Activated CD8-positive, alpha-beta memory T cell treated with anti-CD3 and anti-CD28 coated beads, Interleukin-2, amount 50 U/mL, for 1 hour (primary cell): ENCODE results near the gene B4GALT1.
A peak's percentile ranks its signal among the peaks of the same experiment; 100 is the strongest.

Experiments
- DNase-seq: peaks from one replicate; pipeline ENCODE4 v3.0.0-alpha.2; 2020; ENCODE audit errors: extremely low read depth

B4GALT1 gene, protein sequence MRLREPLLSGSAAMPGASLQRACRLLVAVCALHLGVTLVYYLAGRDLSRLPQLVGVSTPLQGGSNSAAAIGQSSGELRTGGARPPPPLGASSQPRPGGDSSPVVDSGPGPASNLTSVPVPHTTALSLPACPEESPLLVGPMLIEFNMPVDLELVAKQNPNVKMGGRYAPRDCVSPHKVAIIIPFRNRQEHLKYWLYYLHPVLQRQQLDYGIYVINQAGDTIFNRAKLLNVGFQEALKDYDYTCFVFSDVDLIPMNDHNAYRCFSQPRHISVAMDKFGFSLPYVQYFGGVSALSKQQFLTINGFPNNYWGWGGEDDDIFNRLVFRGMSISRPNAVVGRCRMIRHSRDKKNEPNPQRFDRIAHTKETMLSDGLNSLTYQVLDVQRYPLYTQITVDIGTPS

DNA sequence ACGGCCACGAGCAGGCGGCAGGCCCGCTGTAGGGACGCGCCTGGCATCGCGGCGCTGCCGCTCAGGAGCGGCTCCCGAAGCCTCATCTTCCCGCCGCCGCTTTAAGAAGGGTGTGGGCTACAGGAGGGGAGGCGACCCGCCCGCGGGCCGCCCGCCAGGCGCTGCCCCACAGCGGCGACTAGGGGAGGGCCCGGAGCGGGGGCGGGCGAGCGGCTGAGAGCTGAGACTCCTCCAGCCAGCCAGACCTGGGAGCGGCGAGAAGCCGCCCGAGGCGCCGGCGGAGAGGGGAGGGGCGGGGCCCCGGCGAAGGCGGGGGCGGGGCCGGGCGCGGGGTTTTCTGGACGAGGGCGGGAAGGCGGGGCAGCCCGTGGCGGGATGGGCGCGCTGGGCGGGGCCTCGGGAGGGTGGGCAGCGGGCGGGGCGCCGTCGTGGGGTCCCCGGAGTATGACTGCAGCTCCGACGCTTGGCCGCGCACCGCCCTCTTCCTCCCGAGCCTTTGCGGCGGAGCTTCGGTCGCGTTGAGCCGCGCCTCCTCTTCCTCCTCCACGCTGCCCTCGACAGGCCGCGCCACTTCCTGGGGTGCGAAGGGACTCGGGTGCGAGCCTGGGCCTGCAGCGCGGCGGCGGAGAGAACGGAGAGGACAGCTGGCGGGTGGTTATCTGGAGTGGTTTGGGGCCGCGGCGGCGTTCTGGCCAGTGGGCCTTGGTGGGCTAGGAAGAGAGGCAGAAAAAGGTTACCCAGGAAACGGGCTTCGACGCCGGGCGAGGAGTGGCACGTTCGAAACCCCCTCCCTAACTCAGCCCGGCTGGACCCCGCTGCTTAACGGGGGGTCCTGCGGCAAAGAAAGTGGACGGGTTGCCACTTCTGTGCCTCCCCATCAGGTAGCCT is at the start of gene B4GALT1:
B4GALT1 (minus strand) TSS at position 253 of the 888 bp plus-strand sequence; CDS start at position 86, 167 bp downstream.
- DNase-seq, result peak; percentile 85

DNA sequence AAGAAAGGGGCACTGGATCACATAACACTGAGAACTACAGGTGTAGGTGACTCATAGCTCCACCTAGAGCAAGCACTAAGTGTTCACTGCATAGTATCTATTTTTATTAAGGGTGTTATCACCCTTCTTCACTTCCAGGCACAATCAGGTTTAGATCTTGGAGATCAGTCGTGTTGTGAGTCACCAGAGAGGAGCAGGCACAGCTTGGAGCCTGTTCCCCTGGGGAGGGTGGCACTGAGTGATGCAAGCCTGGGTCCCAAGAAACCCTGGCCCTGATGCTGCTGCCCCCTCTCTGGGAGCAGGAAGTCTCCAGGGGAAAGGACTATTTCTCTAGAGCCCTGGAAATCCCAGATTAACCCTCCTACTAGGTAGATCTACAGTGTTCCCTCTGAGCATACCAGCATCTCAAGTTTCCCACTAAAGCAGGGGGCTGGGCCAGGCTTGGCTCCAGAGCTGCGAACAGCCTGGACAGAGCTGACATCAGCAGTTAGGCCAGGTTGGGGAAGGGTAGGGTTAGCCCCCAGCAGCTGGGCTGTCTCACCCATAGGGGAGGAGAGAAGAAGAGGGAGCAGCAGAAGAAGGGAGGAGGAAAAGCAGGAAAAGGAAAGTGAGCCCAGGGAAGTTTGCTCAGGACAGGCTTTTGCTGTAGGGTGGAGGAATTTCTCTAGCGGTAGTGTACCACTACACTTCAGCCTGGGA is 44.7 kb upstream of the B4GALT1 start:
- no peak for DNase-seq

DNA sequence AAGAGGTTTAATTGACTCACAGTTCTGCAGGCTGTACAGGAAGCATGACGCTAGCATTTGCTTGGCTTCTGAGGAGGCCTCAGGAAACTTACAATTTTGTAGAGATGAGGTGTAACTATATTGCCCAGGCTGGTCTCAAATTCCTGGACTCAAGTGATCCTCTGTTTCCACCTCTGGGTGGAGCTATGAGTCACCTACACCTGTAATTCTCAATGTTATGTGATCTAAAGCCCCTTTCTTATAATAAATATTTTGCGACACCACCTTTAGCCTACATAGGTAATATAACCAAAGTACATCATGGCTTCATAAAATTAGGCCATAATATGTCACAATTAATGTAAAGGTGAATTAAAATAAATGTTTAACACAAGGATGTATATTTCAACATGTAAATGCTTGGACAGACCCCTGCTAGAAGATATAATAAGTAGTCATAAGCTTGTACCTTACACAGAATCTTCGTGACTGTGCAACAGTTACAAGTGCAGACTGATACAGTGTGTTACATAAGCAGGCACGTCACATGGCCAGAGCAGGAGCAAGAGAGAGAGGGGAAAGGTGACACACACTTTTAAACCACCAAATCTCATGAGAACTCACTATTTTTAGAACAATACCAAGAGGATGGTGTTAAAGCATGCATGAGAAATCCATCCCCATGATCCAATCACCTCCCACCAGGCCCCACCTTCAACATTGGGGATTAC is 43.0 kb upstream of the B4GALT1 start:
- DNase-seq, result no peak

DNA sequence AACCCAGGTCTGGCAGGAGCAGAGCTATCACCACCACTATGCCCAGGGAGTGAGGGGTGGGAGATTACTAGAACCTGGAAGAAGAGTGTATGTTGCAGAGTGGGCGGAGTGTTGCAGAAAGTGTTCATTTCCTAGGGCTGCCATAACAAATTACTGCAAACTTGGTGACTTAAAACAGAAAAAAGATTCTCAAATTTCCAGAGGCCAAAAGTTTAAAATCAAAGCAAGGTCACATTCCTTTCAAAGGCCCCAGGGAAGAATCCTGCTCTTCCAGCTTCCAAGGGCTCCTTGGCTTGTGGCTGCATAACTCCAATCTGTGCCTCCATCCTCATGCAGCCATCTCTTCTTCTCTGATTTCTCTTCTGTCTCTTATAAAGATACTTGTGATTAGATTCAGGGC is 42.3 kb upstream of the B4GALT1 start:
- DNase-seq, result no peak

DNA sequence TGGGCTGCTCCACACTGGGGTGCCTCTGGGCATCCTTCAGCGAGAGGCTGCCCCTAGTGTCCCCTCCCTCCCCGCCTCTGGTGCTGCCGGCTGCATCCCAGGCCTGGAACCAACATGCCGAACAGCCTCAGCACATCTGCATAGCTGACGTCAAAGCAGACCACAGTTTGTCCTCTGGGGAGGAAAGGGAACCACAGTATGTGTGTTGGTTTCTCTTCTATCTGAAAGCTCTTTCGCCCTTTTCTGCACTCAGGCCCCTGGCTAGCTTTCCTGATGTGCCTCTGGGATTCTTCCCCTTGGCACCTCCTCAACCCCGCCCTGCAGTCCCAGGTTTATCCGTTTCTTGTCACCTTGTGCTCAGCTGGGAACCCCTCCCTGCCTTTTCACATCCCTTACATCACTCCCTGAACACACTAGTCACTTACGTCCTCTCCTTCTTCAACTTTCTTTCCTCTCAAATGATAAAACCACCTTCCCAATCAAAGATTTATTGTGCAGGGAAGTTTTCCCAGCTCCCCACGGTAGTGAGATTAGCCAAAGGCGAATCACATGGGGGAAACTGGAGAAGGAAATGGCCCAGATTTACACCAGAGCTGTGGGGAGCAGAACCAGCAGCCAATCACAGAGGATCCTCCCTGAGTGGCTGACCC is 35.5 kb upstream of the B4GALT1 start:
- no peak for DNase-seq

DNA sequence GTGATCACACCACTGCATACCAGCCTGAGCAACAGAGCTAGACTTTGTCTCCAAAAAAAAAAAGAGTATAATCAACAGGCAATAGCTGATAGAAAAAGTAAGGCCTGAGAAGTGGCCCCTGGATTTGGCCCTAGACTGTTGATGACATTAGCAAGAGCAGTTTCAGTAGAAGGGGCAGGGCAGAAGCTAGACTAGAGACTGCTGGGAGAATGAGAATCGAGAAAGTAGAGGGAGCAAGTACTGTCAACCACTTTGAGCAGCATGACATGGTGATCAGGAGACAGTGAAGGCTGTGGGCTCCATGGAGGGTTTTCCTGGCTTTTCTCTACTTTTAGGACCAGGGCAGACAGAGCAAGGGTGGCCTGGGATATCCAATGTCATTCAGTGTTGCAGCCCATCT is 34.9 kb upstream of the B4GALT1 start:
- no peak for DNase-seq

DNA sequence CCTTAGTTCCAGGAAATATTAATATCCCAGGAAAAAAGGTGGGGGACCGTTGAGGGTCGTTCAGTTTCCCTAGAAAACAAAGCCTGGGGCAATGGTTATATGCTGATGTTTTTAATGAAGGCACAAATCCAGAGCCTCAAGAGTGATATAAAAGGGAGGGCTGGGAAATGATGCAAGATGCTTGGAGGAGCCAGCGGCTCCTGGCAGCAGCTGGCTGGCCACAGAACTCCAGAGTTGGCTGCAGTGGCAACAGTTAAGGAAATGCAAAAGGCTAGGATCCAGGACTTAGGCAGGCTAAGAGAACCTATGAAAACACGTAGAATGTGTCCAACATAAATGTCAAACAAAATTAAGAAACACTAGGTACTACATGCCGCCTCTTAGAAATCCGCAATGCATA is 31.0 kb upstream of the B4GALT1 start:
- no peak for DNase-seq

DNA sequence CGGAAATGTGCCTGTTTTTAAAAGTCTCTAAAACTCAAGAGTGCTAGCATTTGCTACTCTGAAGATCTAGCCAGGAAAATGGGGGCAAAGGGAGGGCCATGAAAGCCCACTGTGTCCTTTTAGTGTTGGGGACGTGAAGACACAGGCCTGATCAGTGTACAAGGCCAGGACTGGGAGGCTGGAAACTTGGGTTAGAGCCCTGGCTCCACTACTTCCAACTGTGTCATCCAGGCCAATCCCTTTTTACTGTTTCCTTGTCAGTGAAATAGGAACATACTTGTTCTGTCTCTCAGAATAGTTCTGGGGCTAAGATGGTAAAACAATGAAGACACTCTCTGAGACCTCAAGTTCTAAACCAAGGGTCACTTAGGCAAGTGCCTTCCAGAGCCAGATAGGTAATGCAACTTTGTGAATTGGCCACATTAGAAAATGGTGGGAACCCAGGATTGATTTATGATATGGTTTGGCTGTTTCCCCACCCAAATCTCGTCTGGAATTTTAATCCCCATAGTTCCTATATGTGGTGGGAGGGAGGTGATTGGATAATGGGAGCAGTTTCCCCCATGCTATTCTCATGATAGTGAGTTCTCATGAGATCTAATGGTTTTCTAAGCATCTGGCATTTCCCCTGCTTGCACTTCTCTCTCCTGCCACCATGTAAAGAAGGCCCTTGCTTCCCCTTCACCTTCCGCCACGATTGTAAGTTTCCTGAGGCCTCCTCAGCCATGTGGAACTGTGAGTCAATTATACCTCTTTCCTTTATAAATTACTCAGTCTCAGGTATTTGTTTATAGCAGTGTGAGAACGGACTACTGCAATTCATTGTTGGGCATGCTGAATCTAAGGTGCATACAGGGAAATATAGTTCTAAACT is 30.4 kb upstream of the B4GALT1 start:
- no peak for DNase-seq

DNA sequence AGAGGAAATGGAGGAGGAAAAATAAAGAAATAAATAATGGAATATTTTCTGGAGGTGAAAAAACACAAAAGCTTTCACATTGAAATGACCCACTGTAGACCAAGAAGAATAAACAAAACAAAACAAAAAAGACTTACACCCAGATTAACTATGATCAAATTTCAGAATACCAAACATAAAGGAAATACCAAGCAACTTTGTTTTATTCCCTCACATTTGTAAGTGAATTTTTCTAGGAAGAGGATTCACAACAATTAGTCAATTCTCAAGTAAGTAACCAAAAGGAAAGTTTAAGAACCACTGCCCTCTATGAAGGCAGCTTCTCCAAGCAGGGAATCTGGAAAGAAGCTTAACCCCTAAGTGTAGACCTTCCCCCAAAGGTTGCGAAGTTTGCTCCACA is 29.6 kb upstream of the B4GALT1 start:
- no peak for DNase-seq

DNA sequence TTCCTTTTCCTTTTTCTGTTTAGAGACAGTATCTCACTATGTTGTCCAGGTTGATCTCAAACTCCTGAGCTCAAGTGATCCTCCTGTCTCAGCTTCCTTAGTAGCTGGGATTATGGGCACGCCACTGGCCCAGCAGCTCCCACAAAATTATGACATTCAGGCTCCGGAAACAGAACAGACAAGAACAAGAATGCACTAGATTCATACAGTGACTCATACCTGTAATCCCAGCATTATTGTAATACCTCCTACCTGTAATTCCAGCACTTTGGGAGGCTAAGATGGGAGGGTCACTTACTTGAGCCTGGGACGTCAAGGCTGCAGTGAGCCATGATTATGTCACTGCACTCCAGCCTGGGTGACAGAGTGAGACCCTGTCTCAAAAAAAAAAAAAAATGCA is 26.7 kb upstream of the B4GALT1 start:
- DNase-seq, result no peak

DNA sequence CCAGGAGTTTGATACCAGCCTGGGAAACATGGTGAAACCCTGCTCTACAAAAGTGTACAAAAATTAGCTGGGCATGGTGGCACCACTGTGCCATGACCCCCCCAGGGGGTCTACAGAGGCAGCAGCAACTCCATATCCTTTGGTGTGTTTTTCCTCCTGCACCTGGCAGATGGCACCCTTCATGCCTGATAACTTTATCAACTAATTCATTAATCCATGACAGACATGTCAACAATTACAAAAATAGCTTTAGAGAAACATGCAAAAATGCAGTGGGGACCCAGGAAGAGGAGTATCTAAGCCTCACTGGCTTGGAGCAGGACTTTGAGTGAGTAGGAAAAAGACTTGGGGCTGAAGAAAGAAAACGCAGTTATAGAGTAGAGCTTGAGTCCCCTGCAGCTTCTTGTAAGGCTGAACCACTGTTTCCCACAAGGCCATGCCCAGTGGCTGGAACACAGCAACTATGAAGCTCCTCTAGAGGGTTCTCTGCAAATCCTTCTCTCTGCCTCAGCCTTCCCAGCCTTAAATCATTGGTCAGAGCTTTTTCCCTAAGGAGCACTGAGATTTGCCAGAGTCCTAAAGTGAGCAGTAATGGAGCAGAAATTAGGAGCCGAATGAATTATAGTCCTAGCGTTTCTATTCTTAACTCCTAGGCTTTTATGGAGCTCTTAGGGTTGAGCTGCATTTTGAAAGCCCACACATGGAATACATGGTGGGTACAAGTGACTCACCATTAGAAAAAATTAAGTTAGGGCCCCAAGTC is 25.5 kb upstream of the B4GALT1 start:
- DNase-seq, result no peak

DNA sequence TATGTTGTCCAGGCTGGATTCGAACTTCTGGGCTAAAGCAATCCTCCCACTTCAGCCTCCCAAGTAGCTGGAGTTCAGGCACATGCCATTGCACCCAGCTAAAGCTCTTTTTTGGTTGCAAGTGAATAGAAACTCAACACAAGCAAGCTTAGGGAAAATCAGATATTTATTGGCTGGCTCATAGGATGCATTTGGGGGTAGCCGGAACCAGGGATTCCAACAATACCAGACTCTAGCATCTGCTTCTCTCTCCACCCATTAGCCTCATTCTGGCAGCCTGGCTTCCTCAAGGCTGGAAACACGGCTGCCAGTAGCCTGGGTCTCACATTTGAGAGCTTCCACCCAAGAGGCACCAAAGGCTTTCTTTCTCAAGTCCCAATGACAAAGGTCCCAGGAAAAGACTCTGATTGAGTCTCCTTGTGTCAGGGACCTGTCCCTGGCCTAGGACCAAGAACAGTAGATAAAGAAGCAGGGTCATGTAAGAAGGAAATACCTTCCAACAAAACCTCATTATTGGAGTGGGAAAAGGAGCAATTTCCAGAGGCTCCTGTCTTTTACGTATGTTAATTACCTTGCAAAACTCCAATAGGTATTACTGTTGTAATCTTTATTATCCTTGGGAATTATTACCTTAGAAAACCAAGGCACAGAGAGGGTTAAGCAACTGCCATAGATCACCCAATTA is 23.0 kb upstream of the B4GALT1 start:
- DNase-seq, result no peak

DNA sequence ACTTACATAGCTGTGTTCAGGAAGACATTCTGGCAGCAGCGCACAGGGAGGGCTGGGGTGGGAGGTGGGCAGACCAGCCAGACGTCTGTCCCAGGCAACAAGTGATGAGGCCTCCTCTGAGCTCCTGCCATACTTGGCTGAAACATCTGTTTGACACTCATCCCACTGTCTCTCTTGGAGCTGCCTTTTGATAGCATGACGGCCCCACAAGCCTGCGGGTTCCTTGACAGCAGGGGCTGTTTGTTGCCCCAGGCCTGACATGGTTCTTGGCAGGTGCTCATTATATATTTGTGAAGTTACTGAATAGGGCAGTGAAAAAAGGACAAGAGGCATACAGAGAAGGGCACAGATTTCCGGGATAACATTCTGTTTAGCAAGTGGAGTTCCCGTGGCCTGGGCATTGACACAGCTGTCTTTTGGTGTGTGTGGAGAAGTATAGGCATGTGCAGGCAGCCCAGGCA is 22.2 kb upstream of the B4GALT1 start:
- no peak for DNase-seq

DNA sequence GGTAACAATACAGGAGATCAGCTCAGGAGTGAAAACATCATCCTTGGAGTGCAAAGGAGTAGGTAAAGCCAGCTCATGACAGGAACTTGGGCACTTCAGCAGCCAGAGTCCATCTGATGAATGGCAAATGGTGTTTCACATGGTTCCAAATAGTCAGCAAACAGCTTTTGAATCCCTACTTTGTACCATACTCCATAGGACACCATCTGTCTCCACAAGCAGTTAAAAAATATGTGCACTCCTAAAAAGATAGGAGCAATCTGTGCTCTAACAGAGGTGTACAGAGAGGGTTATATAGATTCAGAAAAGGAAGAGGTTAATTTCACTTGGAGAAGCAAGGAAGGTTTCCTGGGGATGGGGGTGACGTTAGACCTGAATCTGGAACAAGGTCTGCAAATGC is 21.6 kb upstream of the B4GALT1 start:
- DNase-seq, result no peak

DNA sequence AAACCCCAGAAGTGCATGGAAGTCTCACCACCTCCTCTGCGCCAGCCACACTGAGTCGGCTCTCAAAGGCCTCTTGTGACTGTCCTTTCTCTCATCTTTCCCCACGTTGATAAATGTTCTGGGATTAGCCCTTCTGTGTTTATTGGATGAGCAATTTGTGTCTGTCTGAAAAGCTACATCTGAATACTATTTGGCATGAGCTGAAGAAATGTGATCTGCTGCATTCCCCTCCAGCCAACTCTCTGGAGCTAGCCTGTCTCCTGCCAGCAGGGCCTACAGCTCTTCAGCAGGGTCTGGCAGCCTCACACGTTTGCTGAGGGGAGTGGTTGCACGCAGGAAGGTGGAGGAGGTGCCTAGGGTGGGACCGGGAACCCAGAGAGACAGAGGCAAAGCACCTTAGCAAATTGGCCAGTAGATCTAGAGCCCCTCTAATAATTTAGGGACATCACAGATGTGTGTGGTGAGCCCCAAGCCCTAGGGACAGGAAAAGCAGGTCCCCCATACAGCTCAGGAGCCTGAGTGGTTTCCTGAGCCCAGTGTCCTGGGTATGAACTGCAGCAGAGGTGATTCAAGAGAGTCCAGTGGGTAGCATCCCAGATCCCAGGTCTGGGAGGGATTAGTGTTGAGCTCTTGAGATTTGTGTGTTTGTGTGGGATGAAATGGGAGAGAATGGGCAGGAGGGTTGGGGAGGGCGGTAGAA is 20.5 kb upstream of the B4GALT1 start:
- no peak for DNase-seq

DNA sequence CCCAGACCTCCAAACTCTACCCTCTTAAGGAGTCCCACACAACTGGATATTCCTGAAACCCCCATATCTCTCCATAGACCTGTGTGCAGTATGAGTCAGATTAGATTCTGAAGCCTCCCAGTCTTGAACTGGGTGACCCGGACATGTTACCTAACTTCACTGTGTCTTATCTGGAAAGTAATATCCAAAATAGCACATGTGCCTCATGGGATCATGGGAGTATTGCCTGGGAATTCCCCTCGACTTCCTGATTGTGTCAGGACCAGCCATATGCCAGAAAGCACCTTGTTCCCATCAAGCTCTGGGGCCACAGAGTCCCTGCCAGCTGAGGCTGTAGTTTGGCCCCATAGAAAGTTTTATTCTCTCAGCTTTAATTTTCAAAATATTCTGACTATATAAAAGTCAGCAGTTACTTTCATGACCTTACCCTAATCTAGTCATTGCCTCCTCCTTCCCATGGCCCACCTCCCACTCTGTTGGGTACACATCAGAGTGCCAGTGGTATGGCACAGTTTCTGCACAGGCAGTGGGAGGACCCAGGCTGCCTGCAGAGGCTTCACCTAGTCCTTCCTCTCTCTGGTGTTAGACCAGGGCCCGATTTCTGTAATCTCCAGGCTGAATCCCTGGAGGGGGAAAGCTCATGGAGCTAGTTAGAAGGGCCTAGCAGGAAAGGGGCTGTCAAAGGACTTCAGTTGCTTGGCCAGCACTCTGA is 19.5 kb upstream of the B4GALT1 start:
- DNase-seq, result no peak

DNA sequence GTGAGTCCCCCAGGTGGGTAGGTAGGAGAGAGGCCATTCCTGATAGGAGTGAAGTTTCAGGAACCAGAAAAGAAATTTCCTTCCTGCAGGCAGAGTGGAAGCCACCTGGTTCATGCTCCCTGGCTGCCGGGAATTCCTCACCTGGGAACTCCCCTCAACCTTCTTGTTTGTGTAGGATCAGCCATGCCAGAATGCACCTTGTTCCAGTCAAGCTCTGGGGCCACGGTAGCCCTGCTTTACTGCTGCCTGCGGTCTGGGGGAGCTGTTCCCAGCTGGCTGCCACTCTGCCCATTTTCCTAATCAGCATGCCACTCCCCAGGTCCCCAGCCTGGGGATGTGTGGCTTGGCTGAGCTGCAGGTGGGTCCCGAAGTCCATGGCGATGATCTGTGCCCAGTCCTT is 18.7 kb upstream of the B4GALT1 start:
- DNase-seq, result no peak
